Lung (tissue), 12 donors: Measurements from ENCODE around the gene FKRP. TPM values are rescaled to one million over a fixed set of nuclear protein-coding genes. Genes with fewer than 3 reads are reported as not detected.

Experiments
- ATAC-seq: fragments of 200-7000 bp; cut with Tn5 transposase; one replicate; pipeline ENCODE4 v1.9.1; 2020; ENCODE audit warnings: moderate number of reproducible peaks; ENCODE audit not compliant: insufficient read depth, low FRiP score
- DNase-seq, 3 donors: peaks; one replicate each; pipeline ENCODE4 v3.0.0-alpha.2; 2013 to 2017
- H3K27ac ChIP-seq, 2 donors: one replicate each; pipeline ENCODE4 v1.5.1; 2013; ENCODE audit warnings: mild to moderate bottlenecking in 2 of 2, moderate library complexity in 2 of 2, control low read depth in 1 of 2, inconsistent platforms in 1 of 2, low read depth in 1 of 2, low read length in 1 of 2
- H3K27me3 ChIP-seq, 3 donors: one replicate each; pipeline ENCODE4 v1.5.1; 2013; ENCODE audit warnings: low read length in 2 of 3; ENCODE audit not compliant: control insufficient read depth in 3 of 3, insufficient read depth in 3 of 3
- H3K36me3 ChIP-seq, 4 donors: one replicate each; pipeline ENCODE4 v1.5.1; 2013; ENCODE audit warnings: low read length in 4 of 4, mild to moderate bottlenecking in 1 of 4, moderate library complexity in 1 of 4; ENCODE audit not compliant: control insufficient read depth in 4 of 4, insufficient read depth in 4 of 4
- H3K4me1 ChIP-seq, 5 donors: one replicate each; pipeline ENCODE4 v1.5.1; 2013; ENCODE audit warnings: low read length in 5 of 5, mild to moderate bottlenecking in 2 of 5, moderate library complexity in 1 of 5; ENCODE audit not compliant: control insufficient read depth in 5 of 5, insufficient read depth in 5 of 5
- H3K4me3 ChIP-seq: one replicate; pipeline ENCODE4 v1.5.1; 2013; ENCODE audit warnings: mild to moderate bottlenecking, control low read depth, moderate library complexity
- H3K9ac ChIP-seq, 2 donors: one replicate each; pipeline ENCODE4 v1.5.1; 2013; ENCODE audit warnings: low read length in 2 of 2, control low read depth in 1 of 2; ENCODE audit not compliant: insufficient read depth in 1 of 2
- H3K9me3 ChIP-seq, 4 donors: one replicate each; pipeline ENCODE4 v1.5.1; 2013; ENCODE audit warnings: low read length in 3 of 4, mild to moderate bottlenecking in 1 of 4, moderate library complexity in 1 of 4; ENCODE audit not compliant: control insufficient read depth in 4 of 4, insufficient read depth in 3 of 4
- CTCF ChIP-seq: IDR thresholded peaks from 2 replicates; pipeline ENCODE4 v1.5.1; 2012; ENCODE audit warnings: mild to moderate bottlenecking; ENCODE audit errors: control extremely low read depth, extremely low read depth
- WGBS, 2 donors: extraction: QIAGEN DNeasy Blood & Tissue Kit; methylation state at CpG; one replicate each; pipeline ENCODE4 v1.1.7; 2013; 5-methylcytosine and 5-hydroxymethylcytosine counted together
- polyA plus RNA-seq, 2 donors: library from polyadenylated mRNA; stranded (reverse); fragments of 200-250 nt; gene quantifications; one replicate each; pipeline ENCODE4 v1.2.1, GENCODE V29; 2013
- total RNA-seq, 2 donors: library from RNA; depleted of rRNA in 1 of 2; stranded (reverse); fragments of >200 nt in 1 of 2; gene quantifications; one replicate each; pipeline ENCODE4 v1.2.1, GENCODE V29; 2014 to 2021
- donor health status: control.
- donor health status: control.
- donor health status: Bipolar disorder and iron deficiency.
- donor health status: healthy.
- donor health status: DM: yes; HTN: yes; CAD: no.

The FKRP gene
- total and polyA plus RNA-seq, 4 donors: 10.8 to 23.9 (median 15.2) TPM

- H3K36me3 ChIP-seq: peaks cover 1 to 21% (median 11%) of the 10 kb centered on the region in 4 donors
- peak within 1 kb of the TSS; percentile 64 for H3K4me3 ChIP-seq
- 1% methylated on average over 42 to 52 of the region's 52 CpGs for WGBS, 2 donors
- peak within 1 kb of the TSS; percentile 55 to 80 for H3K9ac ChIP-seq
- no peaks in the 10 kb centered on the region for H3K9me3 ChIP-seq
- no peaks in the 10 kb centered on the region for H3K27me3 ChIP-seq
- peaks cover 3 to 23% (median 11%) of the 10 kb centered on the region in 5 donors for H3K4me1 ChIP-seq
- ATAC-seq: peak; percentile 75
- H3K27ac ChIP-seq: peak within 1 kb of the TSS; percentile 78 to 91
- TF ChIP-seq CTCF: no peak
- peak; percentile 93 to 96 (median 94) for DNase-seq
Measured at GRCh38 chr19:46717034-46717715, 28.7 kb upstream of the FKRP start, which contains the start of gene PRKD2. Gene PRKD2 (minus strand): TSS chr19:46717114. CDS start chr19:46716370, 744 bp downstream.

GRCh38 chr19:46717716-46718143 is 28.1 kb upstream of the FKRP start:
- H3K9me3 ChIP-seq: no peaks in the 10 kb centered on the region
- no peak for DNase-seq
- no peak for TF ChIP-seq CTCF
- H3K4me1 ChIP-seq: peaks cover 3 to 23% (median 11%) of the 10 kb centered on the region in 5 donors
- WGBS, 2 donors: 11 to 17% methylated on average over 9 of the region's 9 CpGs
- peak overlapping the region; percentile 64 for H3K4me3 ChIP-seq
- H3K27ac ChIP-seq: peak overlapping the region; percentile 78 to 91
- H3K36me3 ChIP-seq: peaks cover 4 to 26% (median 14%) of the 10 kb centered on the region in 4 donors
- no peaks in the 10 kb centered on the region for H3K27me3 ChIP-seq
- no peak for ATAC-seq
- H3K9ac ChIP-seq: no peak overlapping the region

- H3K4me1 ChIP-seq: peaks cover 3 to 21% (median 11%) of the 10 kb centered on the region in 5 donors
- no peak for ATAC-seq
- no peak for TF ChIP-seq CTCF
- peak overlapping the region in 1 of 2 donors; percentile 91 for H3K27ac ChIP-seq
- H3K4me3 ChIP-seq: no peak overlapping the region
- no peaks in the 10 kb centered on the region for H3K27me3 ChIP-seq
- no peak overlapping the region for H3K9ac ChIP-seq
- WGBS, 2 donors: 31 to 49% methylated on average over 17 of the region's 17 CpGs
- H3K36me3 ChIP-seq: peaks cover 7 to 32% (median 17%) of the 10 kb centered on the region in 4 donors
- H3K9me3 ChIP-seq: no peaks in the 10 kb centered on the region
- no peak for DNase-seq
Measured at GRCh38 chr19:46718157-46718933, 27.5 kb upstream of the FKRP start.
